NCI-H2227 treated with DMSO at 0.1 percent for 48 hours (cell line): Measurements from ENCODE around the gene GATA5.
A peak's percentile ranks its signal among the peaks of the same experiment; 100 is the strongest.
"Not testable (repeated sequence)": the region's sequence is repeated elsewhere in the genome, so short reads cannot be mapped to it uniquely, and the experiment has no call there.

ENCODE experiments used
- DNase-seq: peaks from one replicate; lab custom pipeline; 2025; lab: John Stamatoyannopoulos, UW

Gene GATA5

DNA sequence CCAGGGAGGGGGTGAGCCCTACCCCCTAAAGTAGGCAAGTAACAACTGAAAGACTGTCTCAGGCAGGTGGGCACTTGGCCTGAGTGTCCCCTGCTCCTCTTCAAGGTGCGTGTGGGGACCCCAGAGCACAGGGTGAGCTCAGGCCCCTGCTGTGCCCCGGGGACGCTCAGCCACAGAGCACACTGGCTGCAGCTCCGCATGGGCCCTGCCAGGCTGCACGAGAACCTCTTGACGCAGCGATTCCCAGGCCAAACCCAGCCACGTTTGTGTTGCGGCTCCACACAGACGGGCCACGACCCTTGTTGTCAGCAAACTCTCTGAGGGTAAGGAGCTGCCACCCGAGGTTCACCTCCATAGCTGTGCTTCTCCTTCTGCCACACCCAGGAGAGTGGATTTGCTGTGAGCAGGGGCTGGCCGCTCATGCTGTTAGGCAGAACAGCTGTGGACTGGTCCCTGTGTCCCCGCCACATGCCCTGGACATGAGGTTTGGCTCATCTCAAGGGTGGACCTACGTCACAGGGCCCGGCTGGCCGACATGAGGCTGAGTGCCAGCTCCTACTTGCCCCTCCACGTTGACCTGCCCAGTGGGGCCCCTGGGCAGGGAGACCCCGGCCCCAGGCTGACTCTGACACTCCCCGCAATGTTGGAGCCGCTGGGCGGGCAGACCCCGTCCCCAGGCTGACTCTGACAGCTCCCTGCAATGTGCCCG is 29.7 kb upstream of the GATA5 start:
- no peak for DNase-seq

DNA sequence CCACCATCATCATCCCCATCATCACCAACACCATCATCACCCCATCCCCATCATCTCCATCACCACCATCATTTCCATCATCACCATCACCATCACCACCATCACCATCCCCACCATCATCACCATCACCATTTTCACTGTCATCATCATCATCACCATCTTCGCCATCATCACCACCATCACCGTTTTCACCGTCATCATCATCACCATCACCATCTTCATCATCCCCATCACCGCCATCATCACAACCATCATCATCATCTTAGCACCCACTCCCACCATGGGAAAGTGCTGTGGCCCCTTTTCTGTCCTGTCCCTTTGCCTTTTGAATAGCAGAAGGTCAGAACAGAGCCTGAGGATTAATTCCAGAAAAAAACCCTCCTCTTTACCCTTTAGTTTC is 28.5 kb upstream of the GATA5 start:
- no peak for DNase-seq

GRCh38 chr20:62503401-62504178 is 27.8 kb upstream of the GATA5 start:
- no peak for DNase-seq

DNA sequence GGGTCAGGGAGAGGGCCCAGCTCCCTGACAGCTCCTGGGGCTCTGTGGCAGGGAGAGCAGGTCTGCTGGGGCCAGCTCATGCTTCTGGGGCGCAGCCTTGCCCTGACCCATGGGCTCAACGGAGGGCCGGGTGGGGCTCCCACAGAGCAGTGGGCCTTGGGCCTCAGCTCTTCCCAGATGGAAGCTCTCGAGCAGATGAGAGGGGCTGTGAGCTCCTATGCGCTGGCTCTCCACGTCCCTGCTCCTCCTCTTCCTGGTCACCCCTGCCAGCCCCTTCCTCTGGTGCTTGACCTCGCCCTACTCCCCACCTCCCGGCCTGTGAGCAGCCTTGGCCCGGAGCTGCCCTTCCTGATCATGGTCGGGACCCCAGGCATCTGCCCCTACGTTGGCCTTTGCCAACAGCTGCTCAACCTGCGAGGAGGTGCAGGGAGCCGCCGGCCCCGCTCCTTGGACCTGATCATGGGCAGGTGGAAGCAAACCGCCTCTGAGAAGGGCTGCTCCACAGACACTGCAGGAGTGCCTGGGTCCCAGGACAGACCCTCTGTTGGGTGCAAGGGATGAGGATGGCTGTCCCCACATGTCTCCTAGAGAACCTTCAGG is 26.8 kb upstream of the GATA5 start:
- no peak for DNase-seq

DNA sequence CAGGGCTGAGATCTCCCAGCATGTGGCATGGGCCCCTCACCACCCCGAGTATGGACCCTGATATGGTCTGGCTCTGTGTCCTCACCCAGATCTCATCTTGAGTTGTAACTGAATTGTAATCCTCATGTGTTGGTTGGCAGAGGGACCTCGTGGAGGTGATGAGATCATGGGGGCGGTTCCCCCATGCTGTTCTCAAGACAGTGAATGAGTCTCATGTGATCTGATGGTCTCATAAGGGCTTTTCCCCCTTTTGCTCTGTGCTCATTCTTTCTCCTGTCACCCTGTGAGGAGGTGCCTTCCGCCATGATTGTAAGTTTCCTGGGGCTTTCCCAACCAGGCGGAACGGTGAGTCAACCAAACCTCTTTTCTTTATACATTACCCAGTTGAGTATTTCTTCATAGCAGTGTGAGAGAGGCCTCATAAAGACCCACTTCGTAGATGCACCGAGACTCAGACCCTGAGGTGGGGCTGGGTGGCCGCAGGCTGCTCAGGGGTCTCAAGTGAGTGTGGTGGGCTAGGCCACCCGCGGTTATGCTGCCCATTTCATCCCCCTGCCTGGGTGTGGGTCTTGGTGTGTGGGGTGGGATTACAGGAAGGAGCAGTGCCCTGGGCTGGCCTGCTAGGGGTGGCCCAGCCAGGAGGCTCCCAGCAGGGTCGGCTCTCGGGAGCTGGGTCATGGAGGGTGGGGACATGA is 26.2 kb upstream of the GATA5 start:
- no peak for DNase-seq

GRCh38 chr20:62500237-62500864 is 24.6 kb upstream of the GATA5 start:
- DNase-seq, result peak; percentile 42

GRCh38 chr20:62499758-62500236 is 24.0 kb upstream of the GATA5 start:
- no peak for DNase-seq

DNA sequence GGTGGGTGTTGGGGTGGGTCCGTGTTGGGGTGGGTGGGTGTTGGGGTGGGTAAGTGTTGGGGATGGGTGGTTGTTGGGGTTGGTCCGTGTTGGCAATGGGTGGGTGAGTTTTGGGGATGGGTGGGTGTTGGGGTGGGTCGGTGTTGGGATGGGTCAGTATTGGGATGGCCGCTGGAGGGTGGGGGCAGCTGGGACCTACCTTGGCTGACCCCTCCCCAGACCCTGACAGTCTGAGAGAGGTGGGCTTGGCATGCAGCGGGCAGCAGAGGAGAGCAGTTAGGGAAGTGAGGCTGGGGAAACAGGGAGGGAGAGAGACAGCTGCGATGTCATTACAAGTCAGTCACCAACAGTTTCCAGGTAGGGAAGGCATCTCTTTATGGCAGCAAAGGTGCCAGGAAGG is 23.1 kb upstream of the GATA5 start:
- DNase-seq, result no peak

DNA sequence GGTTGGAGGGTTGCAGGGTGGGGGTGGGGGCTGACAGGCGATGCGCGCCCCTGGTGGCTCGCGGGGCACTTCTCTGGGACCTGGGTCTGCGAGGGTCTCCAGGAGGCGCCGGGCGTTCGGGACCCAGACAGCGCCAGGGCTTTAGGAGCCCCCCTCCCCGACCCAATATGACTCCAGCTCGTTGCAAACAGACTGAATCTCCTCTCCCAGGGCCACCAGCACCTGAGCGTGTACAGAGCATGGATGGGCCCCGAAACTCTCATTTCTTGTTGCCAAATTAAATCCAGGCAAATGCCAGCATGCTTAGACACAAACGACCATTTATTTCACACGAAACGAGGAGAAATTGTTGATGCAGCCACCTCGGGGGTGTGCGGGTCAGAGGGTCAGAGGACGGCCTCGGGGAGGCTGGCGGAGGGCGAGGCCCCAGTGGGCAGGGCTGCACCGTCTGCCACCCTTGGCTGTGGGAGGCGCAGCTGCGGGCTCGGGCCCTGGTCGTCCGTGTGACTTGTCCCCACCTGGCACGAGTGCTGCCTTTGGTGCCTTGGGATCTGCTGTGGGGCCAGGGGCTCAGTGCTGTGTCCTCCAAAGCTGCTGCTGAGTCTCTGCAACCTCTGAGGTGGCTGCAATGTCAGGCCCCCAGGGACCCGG is 20.9 kb upstream of the GATA5 start:
- DNase-seq, result no peak

- DNase-seq, result no peak
These were observed 20.2 kb upstream of the GATA5 start for GRCh38 chr20:62495749-62496567.

DNA sequence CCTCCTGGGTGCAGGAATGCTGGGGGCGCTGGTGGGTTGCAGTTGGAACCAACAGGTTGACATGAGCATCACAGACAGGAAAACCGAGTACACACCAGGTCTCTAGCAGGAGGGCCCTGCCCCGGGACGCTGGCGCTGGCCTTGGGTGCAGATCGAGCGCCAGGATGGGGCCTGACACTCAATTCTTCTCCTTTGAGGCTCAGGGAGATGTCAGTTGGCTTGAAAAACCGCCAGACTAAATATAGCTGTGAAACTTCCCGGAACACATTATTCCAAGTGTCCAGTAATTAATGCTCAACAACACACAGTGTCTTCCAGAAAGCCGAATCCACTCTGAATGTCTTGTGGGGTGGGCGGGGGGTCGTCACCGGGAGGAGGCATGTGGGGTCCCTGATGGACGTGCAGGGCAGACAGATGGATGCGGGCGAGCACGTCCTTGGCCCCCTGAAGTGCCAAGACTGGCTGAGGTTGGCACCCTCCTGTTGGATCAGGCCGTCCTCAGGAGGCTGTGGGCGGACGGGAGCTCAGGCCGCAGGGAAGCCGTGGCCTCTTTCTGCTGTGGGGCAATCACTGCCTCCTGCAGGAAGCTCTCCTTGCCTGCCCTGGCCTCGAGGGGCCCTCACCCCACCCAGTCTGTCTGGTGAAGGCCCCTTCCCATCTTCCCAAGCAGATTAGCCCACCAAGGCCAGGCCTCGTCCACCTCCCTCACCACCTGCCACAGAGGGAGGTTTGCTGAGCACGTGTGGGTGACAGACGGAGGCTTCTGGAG is 19.4 kb upstream of the GATA5 start:
- no peak for DNase-seq

DNA sequence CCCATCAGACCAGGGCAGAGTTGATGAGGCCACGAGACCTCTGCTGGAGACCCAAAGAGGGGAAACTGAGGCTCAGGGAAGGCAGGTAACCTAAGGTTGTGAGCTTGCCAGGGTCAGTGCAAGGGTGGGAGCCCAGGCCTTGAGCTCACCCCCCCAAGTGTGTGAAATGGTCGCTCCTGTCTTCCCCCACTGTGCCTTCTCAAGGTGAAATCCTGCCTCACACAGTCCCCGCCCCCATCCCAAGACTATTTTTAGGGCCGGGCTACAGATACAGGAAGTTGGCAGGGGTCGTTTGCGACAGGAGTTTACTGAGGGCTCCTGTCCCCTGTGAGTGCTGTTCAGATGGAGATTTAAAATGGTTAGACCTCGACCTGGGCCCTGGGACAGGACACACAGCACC is 18.7 kb upstream of the GATA5 start:
- DNase-seq, result no peak

DNA sequence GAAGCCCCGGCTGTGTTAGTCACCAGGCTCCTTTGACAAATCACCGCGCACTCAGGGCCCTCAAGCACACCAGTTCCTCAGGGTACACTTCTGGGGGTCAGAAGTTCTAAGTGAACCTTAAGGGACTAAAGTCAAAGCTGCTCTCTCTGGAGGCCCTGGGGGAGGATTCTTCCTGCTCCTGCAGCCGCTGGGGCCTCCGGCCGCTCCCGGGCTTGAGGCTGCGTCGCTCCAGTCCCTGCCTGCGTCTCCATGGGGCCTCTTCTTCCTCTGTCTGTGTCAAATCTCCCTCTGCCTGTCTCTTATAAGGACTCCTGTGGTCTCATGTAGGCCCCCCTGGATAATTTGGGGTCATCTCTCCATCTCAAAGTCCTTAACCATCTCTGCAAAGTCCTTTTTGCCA is 18.1 kb upstream of the GATA5 start:
- no peak for DNase-seq

DNA sequence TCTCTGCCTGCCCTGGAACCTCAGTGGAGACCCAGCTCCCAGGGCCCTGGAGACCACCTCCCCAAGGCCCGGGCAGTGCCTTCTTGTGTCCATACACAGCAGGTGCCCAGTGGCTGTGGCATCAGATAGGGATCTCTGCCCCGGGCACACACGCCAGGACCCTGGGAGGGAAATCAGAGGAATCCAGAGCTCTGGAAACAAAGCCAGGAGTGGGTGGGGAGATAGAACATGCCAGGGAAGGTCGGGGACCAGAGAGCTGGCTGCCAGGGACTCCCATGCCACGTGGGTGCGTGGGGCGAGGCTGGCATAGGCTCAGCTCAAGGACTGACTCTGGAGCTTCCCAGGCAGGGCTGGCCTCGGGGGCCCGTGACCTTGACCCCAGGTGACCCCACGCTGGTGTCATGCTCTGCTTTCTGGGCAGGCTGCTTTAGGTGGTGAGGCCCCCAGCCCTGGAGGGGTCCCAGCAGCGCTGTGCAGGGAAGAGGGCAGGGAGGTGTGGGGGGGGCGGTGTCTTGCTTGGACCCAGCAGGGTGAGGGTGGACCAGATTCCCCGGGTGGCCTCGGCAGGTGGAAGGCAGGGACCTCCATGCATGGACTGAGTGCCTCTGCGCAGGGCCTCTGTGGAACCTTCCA is 17.6 kb upstream of the GATA5 start:
- no peak for DNase-seq

DNA sequence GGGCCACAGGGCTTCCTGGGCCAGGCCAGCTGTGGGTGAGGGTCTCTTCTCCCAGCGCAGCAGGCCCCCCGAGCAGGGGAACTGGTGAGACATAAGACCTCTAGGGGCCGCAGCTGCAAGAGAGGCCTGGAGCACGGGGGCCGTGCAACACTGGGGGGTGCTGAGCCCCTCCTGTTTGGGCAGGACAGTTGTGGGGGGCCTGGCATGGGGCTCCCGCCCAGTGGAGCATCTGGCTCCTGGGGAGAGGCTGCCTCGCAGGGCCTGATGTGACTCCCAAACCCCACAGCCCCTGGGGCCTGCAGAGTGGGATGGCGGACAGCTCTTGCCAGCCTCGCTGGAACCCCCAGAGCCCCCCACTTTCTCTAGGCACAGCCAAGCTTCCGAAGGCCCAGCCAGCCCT is 16.9 kb upstream of the GATA5 start:
- no peak for DNase-seq

GRCh38 chr20:62490783-62491182 is 15.0 kb upstream of the GATA5 start:
- not testable (repeated sequence) for DNase-seq

DNA sequence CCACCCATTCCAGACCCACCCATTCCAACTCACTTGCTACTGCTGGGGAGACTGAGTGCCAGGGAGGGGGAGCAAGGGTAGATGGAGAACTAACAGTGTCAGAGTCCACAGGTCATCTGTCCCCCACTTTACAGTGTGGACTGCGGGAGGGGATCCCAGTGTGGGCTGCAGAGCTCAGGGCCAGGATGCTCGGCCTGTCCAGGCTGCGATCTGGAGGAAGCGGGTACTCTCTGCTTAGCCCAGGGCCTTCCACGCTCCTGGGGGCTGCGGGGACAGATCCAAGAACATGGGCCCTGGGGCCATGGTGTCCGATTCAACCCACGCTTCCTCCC is 14.1 kb upstream of the GATA5 start:
- no peak for DNase-seq

- DNase-seq, result no peak
These were observed 13.6 kb upstream of the GATA5 start for GRCh38 chr20:62489186-62489931.

DNA sequence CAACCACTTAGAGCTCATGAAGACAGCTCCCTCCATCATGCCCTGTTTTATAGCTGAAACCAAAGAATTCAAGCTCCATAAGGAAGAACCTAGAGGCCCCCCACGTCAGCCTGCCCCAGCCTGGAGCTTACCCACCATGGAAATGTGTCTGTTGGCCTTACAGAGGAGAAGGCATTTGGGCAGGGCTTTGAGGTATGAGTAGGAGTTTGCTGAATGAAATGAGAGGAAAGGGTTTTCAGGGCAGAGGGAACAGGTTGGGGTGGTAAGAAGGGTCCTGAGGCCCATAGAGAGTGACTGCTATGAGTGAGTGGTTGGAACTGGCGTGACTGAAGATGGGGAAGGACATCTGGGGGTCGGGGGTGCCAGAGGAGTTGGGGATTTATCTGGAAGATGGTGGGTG is 12.7 kb upstream of the GATA5 start:
- no peak for DNase-seq
